IMR-90 (cell line): Measurements from ENCODE around the gene BCL2L2. TPM values are rescaled to one million over a fixed set of nuclear protein-coding genes. Genes with fewer than 3 reads are reported as not detected.

Experiments
- ATAC-seq: fragments of 200-7000 bp; cut with Tn5 transposase; 2 replicates; pipeline ENCODE4 v1.9.1; 2020; ENCODE audit warnings: low read depth, mild to moderate bottlenecking, moderate library complexity
- BruUV-seq: library from RNA; stranded (reverse); fragments of 400-500 nt; replicated peaks from 2 replicates; lab custom pipeline; 2021; lab: Mats Ljungman, UMichigan
- CTCF ChIA-PET: fragments of 300-600 bp; formaldehyde crosslinking; extraction: SDS; loops from one replicate; lab custom pipeline; 2021; ENCODE audit warnings: antibody characterized with exemption; lab: Yijun Ruan, JAX
- POLR2A ChIA-PET: fragments of 300-600 bp; sonication (Branson Sonifier 250); formaldehyde crosslinking; loops from one replicate; lab custom pipeline; 2022; ENCODE audit warnings: antibody characterized with exemption; ENCODE audit not compliant: unreplicated experiment; lab: Charles Lee
- DNase-seq: peaks from one replicate; pipeline ENCODE4 v3.0.0; 2013
- H2AFZ ChIP-seq: replicated peaks from 2 replicates; pipeline ENCODE3; 2013; ENCODE audit warnings: low read length, mild to moderate bottlenecking; ENCODE audit not compliant: poor library complexity
- H2AK5ac ChIP-seq: 2 replicates; pipeline ENCODE4 v1.6.1; 2013; ENCODE audit warnings: low read depth, low read length, inconsistent platforms
- H2AK9ac ChIP-seq: replicated peaks from 2 replicates; pipeline ENCODE3; 2013; ENCODE audit warnings: mild to moderate bottlenecking, low read depth, low read length, moderate library complexity; ENCODE audit not compliant: poor library complexity
- H2BK120ac ChIP-seq: 2 replicates; pipeline ENCODE4 v1.6.1; 2013; ENCODE audit warnings: low read depth, low read length, inconsistent platforms
- H2BK15ac ChIP-seq: 3 replicates; pipeline ENCODE4 v1.6.1; 2013; ENCODE audit warnings: low read depth, low read length, inconsistent platforms
- H2BK20ac ChIP-seq: 2 replicates; pipeline ENCODE4 v1.6.1; 2013; ENCODE audit warnings: low read depth, mild to moderate bottlenecking, inconsistent platforms, low read length, moderate library complexity
- H2BK5ac ChIP-seq: 2 replicates; pipeline ENCODE4 v1.6.1; 2013; ENCODE audit warnings: mild to moderate bottlenecking, low read depth, low read length, inconsistent platforms; ENCODE audit not compliant: poor library complexity, severe bottlenecking
- H3K14ac ChIP-seq: replicated peaks from 2 replicates; pipeline ENCODE4 v1.6.1; 2013; ENCODE audit warnings: low read depth, low read length, inconsistent platforms
- H3K18ac ChIP-seq: 2 replicates; pipeline ENCODE4 v1.6.1; 2013; ENCODE audit warnings: low read depth, low read length, control low read depth
- H3K23ac ChIP-seq: 2 replicates; pipeline ENCODE4 v1.6.1; 2013; ENCODE audit warnings: low read depth, low read length, inconsistent platforms
- H3K27ac ChIP-seq: 2 replicates; pipeline ENCODE4 v1.5.1; 2013; ENCODE audit warnings: mild to moderate bottlenecking, control low read depth, low read length; ENCODE audit not compliant: insufficient read depth
- H3K27me3 ChIP-seq: 2 replicates; pipeline ENCODE4 v1.6.1; 2013; ENCODE audit warnings: low read length; ENCODE audit not compliant: control insufficient read depth, insufficient read depth
- H3K36me3 ChIP-seq: 2 replicates; pipeline ENCODE4 v1.6.1; 2013; ENCODE audit warnings: low read length, mixed read lengths; ENCODE audit not compliant: control insufficient read depth, insufficient read depth
- H3K4ac ChIP-seq: 2 replicates; pipeline ENCODE4 v1.6.1; 2013; ENCODE audit warnings: low read depth, low read length, inconsistent platforms
- H3K4me1 ChIP-seq: 2 replicates; pipeline ENCODE4 v1.6.1; 2013; ENCODE audit warnings: low read length, mixed read lengths; ENCODE audit not compliant: control insufficient read depth, insufficient read depth
- H3K4me2 ChIP-seq: 2 replicates; pipeline ENCODE4 v1.6.1; 2013; ENCODE audit warnings: low read depth, mild to moderate bottlenecking, control low read depth, low read length, moderate library complexity
- H3K4me3 ChIP-seq: 2 replicates; pipeline ENCODE4 v1.5.1; 2013; ENCODE audit warnings: low read depth, mild to moderate bottlenecking, control low read depth, low read length, moderate library complexity; ENCODE audit not compliant: insufficient read depth
- H3K56ac ChIP-seq: 2 replicates; pipeline ENCODE4 v1.6.1; 2013; ENCODE audit warnings: low read length, inconsistent platforms; ENCODE audit not compliant: insufficient read depth; ENCODE audit errors: extremely low read depth
- H3K79me1 ChIP-seq, 2 experiments: 2 replicates each; pipeline ENCODE4 v1.6.1; 2013; ENCODE audit warnings: low read length in 2 of 2, inconsistent platforms in 1 of 2, low read depth in 1 of 2
- H3K9ac ChIP-seq: 2 replicates; pipeline ENCODE4 v1.6.1; 2013; ENCODE audit warnings: low read depth, low read length, control low read depth
- H3K9me1 ChIP-seq: 2 replicates; pipeline ENCODE4 v1.6.1; 2013; ENCODE audit warnings: low read length, inconsistent platforms; ENCODE audit not compliant: insufficient read depth
- H3K9me3 ChIP-seq: 2 replicates; pipeline ENCODE4 v1.6.1; 2013; ENCODE audit warnings: low read length; ENCODE audit not compliant: control insufficient read depth, insufficient read depth
- H4K20me1 ChIP-seq: 2 replicates; pipeline ENCODE4 v1.6.1; 2013; ENCODE audit warnings: low read length, inconsistent platforms; ENCODE audit not compliant: insufficient read depth
- H4K5ac ChIP-seq: 2 replicates; pipeline ENCODE4 v1.6.1; 2013; ENCODE audit warnings: mild to moderate bottlenecking, low read depth, low read length, control low read depth
- H4K8ac ChIP-seq, 2 experiments: 2 replicates each; pipeline ENCODE4 v1.6.1; 2013; ENCODE audit warnings: low read depth in 2 of 2, low read length in 2 of 2, control low read depth in 1 of 2, inconsistent platforms in 1 of 2
- H4K91ac ChIP-seq: 2 replicates; pipeline ENCODE4 v1.6.1; 2013; ENCODE audit warnings: low read depth, low read length, inconsistent platforms; ENCODE audit not compliant: insufficient read depth
- BHLHE40 ChIP-seq: fragments of 150-350 bp; IDR thresholded peaks from 2 replicates; pipeline ENCODE4 v1.6.1; 2016; ENCODE audit warnings: mild to moderate bottlenecking, low read depth, low read length
- CEBPB ChIP-seq: IDR thresholded peaks from 2 replicates; pipeline ENCODE4 v1.6.1; 2012; ENCODE audit warnings: low read depth, low read length, improper control_type of control experiment
- CHD1 ChIP-seq: IDR thresholded peaks from 2 replicates; pipeline ENCODE4 v1.6.1; 2012; ENCODE audit warnings: low read depth, low read length, improper control_type of control experiment
- ELK1 ChIP-seq: fragments of 150-350 bp; IDR thresholded peaks from 2 replicates; pipeline ENCODE4 v1.6.1; 2016; ENCODE audit warnings: low read depth, mild to moderate bottlenecking, low read length, moderate library complexity, borderline replicate concordance
- FOS ChIP-seq: fragments of 150-350 bp; IDR thresholded peaks from 2 replicates; pipeline ENCODE4 v1.6.1; 2016; ENCODE audit warnings: low read depth, low read length
- MAFK ChIP-seq: IDR thresholded peaks from 2 replicates; pipeline ENCODE4 v1.6.1; 2012; ENCODE audit warnings: low read depth, low read length, improper control_type of control experiment
- MAZ ChIP-seq: IDR thresholded peaks from 2 replicates; pipeline ENCODE4 v1.6.1; 2012; ENCODE audit warnings: low read depth, mild to moderate bottlenecking, low read length, improper control_type of control experiment, moderate library complexity, borderline replicate concordance
- MXI1 ChIP-seq: IDR thresholded peaks from 2 replicates; pipeline ENCODE4 v1.6.1; 2012; ENCODE audit warnings: low read depth, mild to moderate bottlenecking, low read length, moderate library complexity, borderline replicate concordance
- NFE2L2 ChIP-seq: fragments of 150-350 bp; IDR thresholded peaks from 2 replicates; pipeline ENCODE4 v1.6.1; 2016; ENCODE audit warnings: low read depth, mild to moderate bottlenecking, low read length
- POLR2A ChIP-seq: IDR thresholded peaks from 2 replicates; pipeline ENCODE4 v1.6.1; 2012; ENCODE audit warnings: mild to moderate bottlenecking, low read depth, low read length
- RAD21 ChIP-seq: IDR thresholded peaks from 2 replicates; pipeline ENCODE4 v1.6.1; 2012; ENCODE audit warnings: low read length, improper control_type of control experiment
- RCOR1 ChIP-seq: IDR thresholded peaks from 2 replicates; pipeline ENCODE4 v1.6.1; 2012; ENCODE audit warnings: mild to moderate bottlenecking, low read length, improper control_type of control experiment; ENCODE audit not compliant: insufficient replicate concordance
- RFX5 ChIP-seq: IDR thresholded peaks from 2 replicates; pipeline ENCODE4 v1.8.0; 2012; ENCODE audit warnings: low read depth, mild to moderate bottlenecking, low read length, moderate library complexity
- SMC3 ChIP-seq: fragments of 150-350 bp; IDR thresholded peaks from 2 replicates; pipeline ENCODE4 v1.6.1; 2016; ENCODE audit warnings: low read depth, mild to moderate bottlenecking, antibody characterized with exemption, low read length, moderate library complexity
- USF2 ChIP-seq: fragments of 150-350 bp; IDR thresholded peaks from 2 replicates; pipeline ENCODE4 v1.6.1; 2017; ENCODE audit warnings: mild to moderate bottlenecking, antibody characterized with exemption, low read length, low read depth
- WGBS, 2 experiments: methylation state at CpG; one replicate each; pipeline versions ENCODE4 v1.1.5 to v1.1.7; 2013; ENCODE audit warnings: missing lambda C conversion rate in 2 of 2; ENCODE audit not compliant: insufficient read length in 1 of 2; ENCODE audit errors: extremely low coverage in 2 of 2; 5-methylcytosine and 5-hydroxymethylcytosine counted together
- dilution Hi-C: fragments of 300-500 bp; cut with HindIII; formaldehyde crosslinking; loops from one replicate; pipeline ENCODE4 v1.14.3; 2018; ENCODE audit warnings: low sequenced_read_pairs; ENCODE audit not compliant: unreplicated experiment
- in situ Hi-C: fragments of 300-500 bp; cut with MboI; formaldehyde crosslinking; loops from 3 replicates; pipeline ENCODE4 v1.14.3; 2019; ENCODE audit warnings: low sequenced_read_pairs, inconsistent platforms, mixed read lengths
- intact Hi-C: fragments of 100-400 bp; cut with micrococcal nuclease; formaldehyde crosslinking; loops from 2 replicates; pipeline ENCODE4 v1.10.0; 2022
- polyA plus RNA-seq, 3 experiments: library from polyadenylated mRNA; depleted of rRNA; stranded (reverse); fragments of >200 nt; gene quantifications; 2 replicates each; pipeline ENCODE4 v1.2.3, GENCODE V29; 2012; ENCODE audit warnings: low replicate concordance in 1 of 3
- total RNA-seq: library from RNA; depleted of rRNA; stranded (reverse); fragments of >200 nt; gene quantifications from 2 replicates; pipeline ENCODE4 v1.2.3, GENCODE V29; 2012

BCL2L2 gene
- total and polyA plus RNA-seq, 2 of the 4 experiments (the other 2 are of a cell fraction), result 14.5 to 40.9 TPM

- BruUV-seq, result no TSS peak
- Histone ChIP-seq H3K4ac (no peak overlapping the region), H3K9me3 (peaks cover 1% of the 10 kb centered on the region; the same call in 1 of the 2 replicates), H3K27me3 (peaks cover 2% of the 10 kb centered on the region), H2BK20ac (no peak overlapping the region), H2BK15ac (no peak overlapping the region), H4K20me1 (no peaks in the 10 kb centered on the region), H3K79me1 (no peaks in the 10 kb centered on the region), H3K9me1 (no peaks in the 10 kb centered on the region), H3K18ac (no peak overlapping the region), H2BK120ac (no peak overlapping the region), H4K91ac (no peak overlapping the region), H3K27ac (no peak overlapping the region), H4K8ac (no peak overlapping the region), H3K4me3 (no peak overlapping the region), H2AFZ (no peak overlapping the region), H3K36me3 (no peaks in the 10 kb centered on the region), H3K4me1 (no peaks in the 10 kb centered on the region), H3K9ac (no peak overlapping the region), H3K23ac (no peak overlapping the region), H2BK5ac (no peak overlapping the region), H4K5ac (no peak overlapping the region), H2AK5ac (no peak overlapping the region), H3K14ac (no peak overlapping the region), H2AK9ac (no peak overlapping the region), H3K4me2 (no peak overlapping the region), H3K56ac (no peak overlapping the region)
- ATAC-seq, result no peak
- DNase-seq, result no peak
- CTCF ChIA-PET, result interaction anchor here (0.8 kb wide), 1 partner anchor 13 kb away, joined by 3 read pairs; the partner anchor contains the start of gene SLC22A17
- POLR2A ChIA-PET, result no interaction called here
- no CpG with 5 or more reads among the region's 1 CpG for WGBS, 2 experiments
- dilution Hi-C loops, result no loop called here
- intact Hi-C loops, result loop anchor here (5.0 kb wide), 1 partner anchor 982 kb away; no protein-coding TSS in a partner anchor
- in situ Hi-C loops, result no loop called here
- TF ChIP-seq BHLHE40 (no peak), POLR2A (no peak), MAZ (no peak), MAFK (no peak), NFE2L2 (no peak), SMC3 (no peak), FOS (no peak), MXI1 (no peak), RCOR1 (no peak), ELK1 (no peak), USF2 (no peak), CHD1 (no peak), CEBPB (no peak), RAD21 (no peak), RFX5 (no peak)
Observed at GRCh38 chr14:23339506-23340268, 33.1 kb downstream of the BCL2L2 start.
